Neural crest cell (in vitro differentiated cells): ENCODE results near the gene BCAN. TPM values are rescaled to one million over a fixed set of nuclear protein-coding genes. Genes with fewer than 3 reads are reported as not detected.

ENCODE experiments used
- DNase-seq: peaks from one replicate; pipeline ENCODE4 v3.0.0; 2021; ENCODE audit warnings: low read depth, mixed read lengths, low spot score
- H3K27ac Mint-ChIP-seq: one replicate; pipeline ENCODE4 v1.8.0; 2021; ENCODE audit warnings: mild to moderate bottlenecking, mixed read lengths; ENCODE audit not compliant: unreplicated experiment
- H3K27me3 Mint-ChIP-seq: 2 replicates; pipeline ENCODE4 v1.8.0; 2021; ENCODE audit warnings: low read depth, mild to moderate bottlenecking, mixed read lengths
- H3K36me3 Mint-ChIP-seq: 2 replicates; pipeline ENCODE4 v1.8.0; 2021; ENCODE audit warnings: low read depth, mild to moderate bottlenecking, mixed read lengths
- H3K4me1 Mint-ChIP-seq: 2 replicates; pipeline ENCODE4 v1.8.0; 2021; ENCODE audit warnings: mixed read lengths
- H3K4me3 Mint-ChIP-seq: one replicate; pipeline ENCODE4 v1.8.0; 2021; ENCODE audit warnings: mild to moderate bottlenecking, mixed read lengths
- H3K9me3 Mint-ChIP-seq: 2 replicates; pipeline ENCODE4 v1.8.0; 2021; ENCODE audit warnings: mixed read lengths
- CTCF ChIP-seq: fragments of 200-600 bp; sonication (generic); conservative IDR thresholded peaks from 2 replicates; pipeline ENCODE4 v1.5.0; 2021; ENCODE audit warnings: antibody characterized with exemption, mild to moderate bottlenecking
- total RNA-seq: library from RNA; stranded (reverse); gene quantifications from 2 replicates; pipeline ENCODE4 v1.2.1, GENCODE V29; 2021

Gene BCAN
- total RNA-seq, 1 donor from 2014 or later, result 2.4 TPM

GRCh38 chr1:156652131-156652991, 10.4 kb downstream of the BCAN start:
- DNase-seq, result peak; percentile 66
- no peak overlapping the region for H3K27ac Mint-ChIP-seq
- no peak for TF ChIP-seq CTCF
- H3K36me3 Mint-ChIP-seq, result no peaks in the 10 kb centered on the region
- H3K27me3 Mint-ChIP-seq, result peaks cover 86% of the 10 kb centered on the region
- no peak overlapping the region for H3K4me3 Mint-ChIP-seq
- peaks cover 9% of the 10 kb centered on the region for H3K4me1 Mint-ChIP-seq
- no peaks in the 10 kb centered on the region for H3K9me3 Mint-ChIP-seq

- no peak for DNase-seq
- no peak for TF ChIP-seq CTCF
- no peaks in the 10 kb centered on the region for H3K36me3 Mint-ChIP-seq
- H3K27ac Mint-ChIP-seq, result no peak overlapping the region
- H3K27me3 Mint-ChIP-seq, result peaks cover 90% of the 10 kb centered on the region
- H3K4me1 Mint-ChIP-seq, result peaks cover 13% of the 10 kb centered on the region
- no peak overlapping the region for H3K4me3 Mint-ChIP-seq
- H3K9me3 Mint-ChIP-seq, result no peaks in the 10 kb centered on the region
These were observed 11.1 kb downstream of the BCAN start for GRCh38 chr1:156652992-156653355.

GRCh38 chr1:156654700-156655099, 12.8 kb downstream of the BCAN start:
- TF ChIP-seq CTCF, result no peak
- H3K4me1 Mint-ChIP-seq, result peaks cover 21% of the 10 kb centered on the region
- peaks cover 88% of the 10 kb centered on the region for H3K27me3 Mint-ChIP-seq
- H3K9me3 Mint-ChIP-seq, result no peaks in the 10 kb centered on the region
- H3K27ac Mint-ChIP-seq, result no peak overlapping the region
- H3K4me3 Mint-ChIP-seq, result no peak overlapping the region
- no peaks in the 10 kb centered on the region for H3K36me3 Mint-ChIP-seq
- DNase-seq, result no peak

GRCh38 chr1:156655151-156655903, 13.4 kb downstream of the BCAN start:
- Mint-ChIP-seq H3K36me3 (no peaks in the 10 kb centered on the region), H3K27ac (peak overlapping the region; percentile 57), H3K27me3 (peaks cover 89% of the 10 kb centered on the region), H3K4me1 (peaks cover 27% of the 10 kb centered on the region), H3K4me3 (peak overlapping the region; percentile 41), H3K9me3 (no peaks in the 10 kb centered on the region)
- no peak for DNase-seq
- no peak for TF ChIP-seq CTCF

GRCh38 chr1:156655904-156656516, 14.1 kb downstream of the BCAN start:
- DNase-seq, result no peak
- Mint-ChIP-seq H3K27ac (no peak overlapping the region), H3K36me3 (no peaks in the 10 kb centered on the region), H3K4me1 (peaks cover 34% of the 10 kb centered on the region), H3K9me3 (no peaks in the 10 kb centered on the region), H3K4me3 (no peak overlapping the region), H3K27me3 (peaks cover 83% of the 10 kb centered on the region)
- no peak for TF ChIP-seq CTCF
